ENCODE data around the gene BICDL2.

The BICDL2 gene

GRCh38 chr16:3021449-3022207, 15.1 kb downstream of the BICDL2 start:
- CTCF ChIA-PET = interaction anchor here (0.6 to 4.5 kb wide), 2 partner anchors 10 to 1283 kb away, joined by 3 to 38 read pairs; no protein-coding TSS in a partner anchor
- peak; percentile 67 for DNase-seq (ENCODE audit: extremely low spot score)
- POLR2A ChIA-PET = interaction anchor here (0.6 to 7.2 kb wide), 14 partner anchors 10 to 154 kb away, joined by 3 to 60 read pairs (median 4); partner anchors contain the start of genes CLDN9, FLYWCH1, MMP25 and PKMYT1
- no peak for TF ChIP-seq ELF4 (IDR thresholded peaks at IDR 0.05)
- TF ChIP-seq PKNOX1 (IDR thresholded peaks at IDR 0.05) = no peak
- no peak for TF ChIP-seq L3MBTL2 (conservative IDR thresholded peaks at IDR 0.05)
- TF ChIP-seq NFRKB (IDR thresholded peaks at IDR 0.05) = no peak
- no peak for TF ChIP-seq FOXK2 (IDR thresholded peaks at IDR 0.05)
- TF ChIP-seq LEF1 (IDR thresholded peaks at IDR 0.05; ENCODE audit: borderline replicate concordance) = no peak
- TF ChIP-seq SUZ12 (IDR thresholded peaks at IDR 0.05) = no peak
- no peak for TF ChIP-seq TARDBP (IDR thresholded peaks at IDR 0.05)
- TF ChIP-seq ARNT (IDR thresholded peaks at IDR 0.05) = no peak
- no peak for TF ChIP-seq HDGF (IDR thresholded peaks at IDR 0.05; ENCODE audit: borderline replicate concordance)
- no peak for TF ChIP-seq FOXA1 (IDR thresholded peaks at IDR 0.05)
- TF ChIP-seq FOXM1 (IDR thresholded peaks at IDR 0.05; ENCODE audit: borderline replicate concordance) = no peak
- no peak for TF ChIP-seq SP1 (IDR thresholded peaks at IDR 0.05)
- TF ChIP-seq BHLHE40 (IDR thresholded peaks at IDR 0.05; ENCODE audit: borderline replicate concordance) = no peak
- TF ChIP-seq CTBP1 (IDR thresholded peaks at IDR 0.05; ENCODE audit: borderline replicate concordance) = no peak

- no peak for DNase-seq (ENCODE audit: extremely low spot score)
- TF ChIP-seq BHLHE40 (IDR thresholded peaks at IDR 0.05; ENCODE audit: borderline replicate concordance) (no peak), CTBP1 (IDR thresholded peaks at IDR 0.05; ENCODE audit: borderline replicate concordance) (no peak), ZNF384 (IDR thresholded peaks at IDR 0.05) (no peak), PKNOX1 (IDR thresholded peaks at IDR 0.05) (no peak), FOXM1 (IDR thresholded peaks at IDR 0.05; ENCODE audit: borderline replicate concordance) (peak; percentile 38; the same call in 1 of the 2 replicates), L3MBTL2 (conservative IDR thresholded peaks at IDR 0.05) (peak; percentile 73)
- CTCF ChIA-PET = interaction anchor here (0.5 to 4.5 kb wide), 5 partner anchors 7 to 1284 kb away, joined by 3 to 38 read pairs (median 5); no protein-coding TSS in a partner anchor
- POLR2A ChIA-PET = interaction anchor here (0.6 to 7.2 kb wide), 21 partner anchors 8 to 153 kb away, joined by 3 to 60 read pairs (median 6); partner anchors contain the start of genes CLDN9, FLYWCH1, MMP25 and PAQR4
These were observed 15.9 kb downstream of the BICDL2 start for GRCh38 chr16:3020604-3021448.

GRCh38 chr16:3020247-3020603, 16.5 kb downstream of the BICDL2 start, which contains the start of gene TNFRSF12A:
Gene TNFRSF12A, plus strand, starts transcription at chr16:3020368. Its CDS starts 30 bp downstream, at chr16:3020398.
- no peak for TF ChIP-seq ARNT (IDR thresholded peaks at IDR 0.05)
- no peak for TF ChIP-seq ZNF384 (IDR thresholded peaks at IDR 0.05)
- TF ChIP-seq CTBP1 (IDR thresholded peaks at IDR 0.05; ENCODE audit: borderline replicate concordance) = no peak
- TF ChIP-seq BHLHE40 (IDR thresholded peaks at IDR 0.05; ENCODE audit: borderline replicate concordance) = no peak
- TF ChIP-seq SP1 (IDR thresholded peaks at IDR 0.05) = no peak
- no peak for TF ChIP-seq NFRKB (IDR thresholded peaks at IDR 0.05)
- no peak for TF ChIP-seq FOXM1 (IDR thresholded peaks at IDR 0.05; ENCODE audit: borderline replicate concordance)
- TF ChIP-seq ELF4 (IDR thresholded peaks at IDR 0.05) = no peak
- no peak for TF ChIP-seq HDGF (IDR thresholded peaks at IDR 0.05; ENCODE audit: borderline replicate concordance)
- no peak for TF ChIP-seq TARDBP (IDR thresholded peaks at IDR 0.05)
- no peak for TF ChIP-seq LEF1 (IDR thresholded peaks at IDR 0.05; ENCODE audit: borderline replicate concordance)
- TF ChIP-seq PKNOX1 (IDR thresholded peaks at IDR 0.05) = no peak
- TF ChIP-seq FOXK2 (IDR thresholded peaks at IDR 0.05) = no peak
- no peak for TF ChIP-seq L3MBTL2 (conservative IDR thresholded peaks at IDR 0.05)
- TF ChIP-seq FOXA1 (IDR thresholded peaks at IDR 0.05) = no peak
- TF ChIP-seq SUZ12 (IDR thresholded peaks at IDR 0.05) = no peak
- CTCF ChIA-PET = interaction anchor here (0.5 to 4.5 kb wide), 4 partner anchors 8 to 97 kb away, joined by 3 to 38 read pairs (median 6); no protein-coding TSS in a partner anchor
- peak; percentile 86 for DNase-seq (ENCODE audit: extremely low spot score)
- POLR2A ChIA-PET = interaction anchor here (0.6 to 7.2 kb wide), 18 partner anchors 8 to 99 kb away, joined by 3 to 60 read pairs (median 7); partner anchors contain the start of genes CLDN9, MMP25, PAQR4 and PKMYT1

GRCh38 chr16:3019594-3020246, 17.0 kb downstream of the BICDL2 start:
- no peak for DNase-seq (ENCODE audit: extremely low spot score)
- POLR2A ChIA-PET = interaction anchor here (0.6 to 7.2 kb wide), 16 partner anchors 9 to 100 kb away, joined by 3 to 60 read pairs (median 7); partner anchors contain the start of genes CLDN9, PAQR4 and PKMYT1
- TF ChIP-seq L3MBTL2 (conservative IDR thresholded peaks at IDR 0.05) (no peak), CTBP1 (IDR thresholded peaks at IDR 0.05; ENCODE audit: borderline replicate concordance) (no peak), SP1 (IDR thresholded peaks at IDR 0.05) (no peak), FOXM1 (IDR thresholded peaks at IDR 0.05; ENCODE audit: borderline replicate concordance) (no peak), SUZ12 (IDR thresholded peaks at IDR 0.05) (no peak), PKNOX1 (IDR thresholded peaks at IDR 0.05) (no peak), FOXK2 (IDR thresholded peaks at IDR 0.05) (no peak), HDGF (IDR thresholded peaks at IDR 0.05; ENCODE audit: borderline replicate concordance) (no peak), NFRKB (IDR thresholded peaks at IDR 0.05) (no peak), LEF1 (IDR thresholded peaks at IDR 0.05; ENCODE audit: borderline replicate concordance) (no peak), ELF4 (IDR thresholded peaks at IDR 0.05) (no peak), BHLHE40 (IDR thresholded peaks at IDR 0.05; ENCODE audit: borderline replicate concordance) (no peak), TARDBP (IDR thresholded peaks at IDR 0.05) (no peak)
- CTCF ChIA-PET = interaction anchor here (0.5 to 4.5 kb wide), 4 partner anchors 8 to 98 kb away, joined by 3 to 38 read pairs (median 6); no protein-coding TSS in a partner anchor
